PFSK-1 (cell line): ENCODE measurements around the gene C2orf74.

Experiments
- FOXP2 ChIP-seq: optimal IDR thresholded peaks from 2 replicates; pipeline ENCODE3; 2011; ENCODE audit warnings: borderline replicate concordance, control low read depth, inconsistent platforms; ENCODE audit not compliant: insufficient read depth; ENCODE audit errors: extremely low read length, extremely low read depth
- POLR2AphosphoS5 ChIP-seq: IDR thresholded peaks from 2 replicates; pipeline ENCODE4 v1.6.1; 2012; ENCODE audit warnings: low read depth, mild to moderate bottlenecking, control low read depth, low read length, moderate library complexity
- SIN3A ChIP-seq: IDR thresholded peaks from 2 replicates; pipeline ENCODE4 v1.6.1; 2012; ENCODE audit warnings: mild to moderate bottlenecking, low read length, moderate library complexity, borderline replicate concordance; ENCODE audit not compliant: insufficient read depth
- TAF1 ChIP-seq: IDR thresholded peaks from 2 replicates; pipeline ENCODE4 v1.6.1; 2012; ENCODE audit warnings: low read length, control low read depth, borderline replicate concordance; ENCODE audit not compliant: insufficient read depth
- TF ChIP-seq, protein P1 (sequence below), 2 experiments: IDR thresholded peaks; 2 replicates each; pipeline versions ENCODE4 v1.6.1 to v1.8.0; 2011 to 2012; ENCODE audit warnings: low read depth in 2 of 2, low read length in 2 of 2, control low read depth in 1 of 2, inconsistent platforms in 1 of 2, mild to moderate bottlenecking in 1 of 2, moderate library complexity in 1 of 2; ENCODE audit not compliant: insufficient read depth in 1 of 2

DNA sequence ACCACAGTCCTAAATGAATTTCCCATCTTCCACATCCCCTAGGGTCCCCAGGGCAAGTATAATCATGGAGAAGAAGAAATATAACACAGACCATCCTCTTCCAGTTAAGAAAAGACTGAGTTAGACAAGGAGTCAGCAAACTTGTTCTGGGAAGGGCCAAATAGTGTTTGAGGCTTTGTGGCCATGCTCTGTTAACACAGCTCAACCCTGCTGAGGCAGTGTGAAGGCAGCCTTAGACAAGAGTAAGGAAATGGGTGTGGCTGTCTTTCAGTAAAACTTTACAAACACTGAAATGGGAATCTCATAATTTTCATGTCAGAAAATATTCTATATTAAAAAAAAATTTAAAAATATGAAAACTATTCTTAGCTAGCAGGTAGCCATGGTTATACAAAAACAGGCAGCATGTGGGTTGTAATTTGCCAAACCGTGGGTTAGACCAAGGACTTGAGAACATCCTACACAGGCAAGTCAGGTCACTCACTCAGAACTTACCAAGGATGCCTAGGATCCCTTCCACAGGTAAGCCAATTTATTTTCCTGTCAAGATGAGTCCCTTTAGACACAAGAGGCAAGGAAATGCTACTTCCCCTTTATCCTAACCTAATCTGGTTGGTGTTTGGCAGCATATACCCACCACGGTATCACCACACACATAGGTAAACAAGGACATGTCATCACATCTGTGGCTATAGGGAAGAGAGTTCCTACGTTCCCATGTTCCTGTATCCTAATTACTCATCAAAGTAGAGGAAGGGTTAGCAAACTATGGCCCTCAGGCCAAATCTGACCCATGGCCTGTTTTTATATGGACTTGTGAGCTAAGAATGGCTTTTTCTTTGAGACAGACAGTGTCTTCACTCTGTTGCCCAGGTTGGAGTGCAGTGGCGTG is 31.9 kb downstream of the C2orf74 start:
- TF ChIP-seq POLR2AphosphoS5 (no peak), SIN3A (no peak), TAF1 (no peak), FOXP2 (no peak)
- TF ChIP-seq, protein P1, sequence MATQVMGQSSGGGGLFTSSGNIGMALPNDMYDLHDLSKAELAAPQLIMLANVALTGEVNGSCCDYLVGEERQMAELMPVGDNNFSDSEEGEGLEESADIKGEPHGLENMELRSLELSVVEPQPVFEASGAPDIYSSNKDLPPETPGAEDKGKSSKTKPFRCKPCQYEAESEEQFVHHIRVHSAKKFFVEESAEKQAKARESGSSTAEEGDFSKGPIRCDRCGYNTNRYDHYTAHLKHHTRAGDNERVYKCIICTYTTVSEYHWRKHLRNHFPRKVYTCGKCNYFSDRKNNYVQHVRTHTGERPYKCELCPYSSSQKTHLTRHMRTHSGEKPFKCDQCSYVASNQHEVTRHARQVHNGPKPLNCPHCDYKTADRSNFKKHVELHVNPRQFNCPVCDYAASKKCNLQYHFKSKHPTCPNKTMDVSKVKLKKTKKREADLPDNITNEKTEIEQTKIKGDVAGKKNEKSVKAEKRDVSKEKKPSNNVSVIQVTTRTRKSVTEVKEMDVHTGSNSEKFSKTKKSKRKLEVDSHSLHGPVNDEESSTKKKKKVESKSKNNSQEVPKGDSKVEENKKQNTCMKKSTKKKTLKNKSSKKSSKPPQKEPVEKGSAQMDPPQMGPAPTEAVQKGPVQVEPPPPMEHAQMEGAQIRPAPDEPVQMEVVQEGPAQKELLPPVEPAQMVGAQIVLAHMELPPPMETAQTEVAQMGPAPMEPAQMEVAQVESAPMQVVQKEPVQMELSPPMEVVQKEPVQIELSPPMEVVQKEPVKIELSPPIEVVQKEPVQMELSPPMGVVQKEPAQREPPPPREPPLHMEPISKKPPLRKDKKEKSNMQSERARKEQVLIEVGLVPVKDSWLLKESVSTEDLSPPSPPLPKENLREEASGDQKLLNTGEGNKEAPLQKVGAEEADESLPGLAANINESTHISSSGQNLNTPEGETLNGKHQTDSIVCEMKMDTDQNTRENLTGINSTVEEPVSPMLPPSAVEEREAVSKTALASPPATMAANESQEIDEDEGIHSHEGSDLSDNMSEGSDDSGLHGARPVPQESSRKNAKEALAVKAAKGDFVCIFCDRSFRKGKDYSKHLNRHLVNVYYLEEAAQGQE (IDR thresholded peaks at IDR 0.05; ENCODE audit: insufficient read depth in 1 of 2, low read depth in 2 of 2, low read length in 2 of 2) = no peak
